ENCODE measurements around the gene CTBP2.

DNA sequence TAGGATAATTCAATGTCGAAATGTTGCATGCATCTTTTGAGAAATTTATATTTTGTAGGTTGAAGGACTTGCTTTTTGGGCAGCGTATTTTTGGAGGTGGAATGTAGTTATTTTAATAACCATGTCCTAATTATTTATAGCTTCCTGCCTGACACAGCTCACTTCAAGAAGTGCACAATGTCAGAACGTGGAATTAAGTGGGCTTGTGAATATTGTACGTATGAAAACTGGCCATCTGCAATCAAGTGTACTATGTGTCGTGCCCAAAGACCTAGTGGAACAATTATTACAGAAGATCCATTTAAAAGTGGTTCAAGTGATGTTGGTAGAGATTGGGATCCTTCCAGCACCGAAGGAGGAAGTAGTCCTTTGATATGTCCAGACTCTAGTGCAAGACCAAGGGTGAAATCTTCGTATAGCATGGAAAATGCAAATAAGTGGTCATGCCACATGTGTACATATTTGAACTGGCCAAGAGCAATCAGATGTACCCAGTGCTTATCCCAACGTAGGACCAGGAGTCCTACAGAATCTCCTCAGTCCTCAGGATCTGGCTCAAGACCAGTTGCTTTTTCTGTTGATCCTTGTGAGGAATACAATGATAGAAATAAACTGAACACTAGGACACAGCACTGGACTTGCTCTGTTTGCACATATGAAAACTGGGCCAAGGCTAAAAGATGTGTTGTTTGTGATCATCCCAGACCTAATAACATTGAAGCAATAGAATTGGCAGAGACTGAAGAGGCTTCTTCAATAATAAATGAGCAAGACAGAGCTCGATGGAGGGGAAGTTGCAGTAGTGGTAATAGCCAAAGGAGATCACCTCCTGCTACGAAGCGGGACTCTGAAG, 217.8 kb downstream of the CTBP2 start:
- TF ChIP-seq, protein P1, sequence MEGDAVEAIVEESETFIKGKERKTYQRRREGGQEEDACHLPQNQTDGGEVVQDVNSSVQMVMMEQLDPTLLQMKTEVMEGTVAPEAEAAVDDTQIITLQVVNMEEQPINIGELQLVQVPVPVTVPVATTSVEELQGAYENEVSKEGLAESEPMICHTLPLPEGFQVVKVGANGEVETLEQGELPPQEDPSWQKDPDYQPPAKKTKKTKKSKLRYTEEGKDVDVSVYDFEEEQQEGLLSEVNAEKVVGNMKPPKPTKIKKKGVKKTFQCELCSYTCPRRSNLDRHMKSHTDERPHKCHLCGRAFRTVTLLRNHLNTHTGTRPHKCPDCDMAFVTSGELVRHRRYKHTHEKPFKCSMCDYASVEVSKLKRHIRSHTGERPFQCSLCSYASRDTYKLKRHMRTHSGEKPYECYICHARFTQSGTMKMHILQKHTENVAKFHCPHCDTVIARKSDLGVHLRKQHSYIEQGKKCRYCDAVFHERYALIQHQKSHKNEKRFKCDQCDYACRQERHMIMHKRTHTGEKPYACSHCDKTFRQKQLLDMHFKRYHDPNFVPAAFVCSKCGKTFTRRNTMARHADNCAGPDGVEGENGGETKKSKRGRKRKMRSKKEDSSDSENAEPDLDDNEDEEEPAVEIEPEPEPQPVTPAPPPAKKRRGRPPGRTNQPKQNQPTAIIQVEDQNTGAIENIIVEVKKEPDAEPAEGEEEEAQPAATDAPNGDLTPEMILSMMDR (IDR thresholded peaks at IDR 0.05) = no peak
- TF ChIP-seq POLR2A (IDR thresholded peaks at IDR 0.05) = no peak
